HepG2 (cell line): Measurements from ENCODE around the gene MTF1. TPM values are rescaled to one million over a fixed set of nuclear protein-coding genes. Genes with fewer than 3 reads are reported as not detected.
A peak's percentile ranks its signal among the peaks of the same experiment; 100 is the strongest.

Experiments used
- DMAP1 ChIP-seq: IDR thresholded peaks from 2 replicates; pipeline ENCODE4 v1.6.1; 2016
- GATA4 ChIP-seq: sonication (generic); IDR thresholded peaks from 2 replicates; pipeline ENCODE4 v1.6.1; 2016; ENCODE audit warnings: antibody characterized with exemption, low read depth, borderline replicate concordance
- KDM3A ChIP-seq: IDR thresholded peaks from 2 replicates; pipeline ENCODE4 v1.6.1; 2018; ENCODE audit warnings: low read depth, missing compliant biosample characterization
- KLF16 ChIP-seq, 2 experiments: sonication (generic) in 1 of 2; formaldehyde crosslinking in 1 of 2; IDR thresholded peaks; 2 replicates each; pipeline versions ENCODE4 v1.6.1 to v1.8.0; 2016 to 2023; ENCODE audit warnings: missing genetic modification reagents in 2 of 2, missing compliant biosample characterization in 1 of 2
- KMT2B ChIP-seq: IDR thresholded peaks from 2 replicates; pipeline ENCODE4 v1.6.1; 2016; ENCODE audit warnings: missing genetic modification reagents, missing compliant biosample characterization
- MTA3 ChIP-seq: sonication (generic); formaldehyde crosslinking; IDR thresholded peaks from 2 replicates; pipeline ENCODE4 v1.4.0; 2020; ENCODE audit warnings: missing genetic modification reagents
- POGZ ChIP-seq: sonication (generic); formaldehyde crosslinking; IDR thresholded peaks from 2 replicates; pipeline ENCODE4 v1.4.0; 2020; ENCODE audit warnings: mild to moderate bottlenecking, missing genetic modification reagents
- RBAK ChIP-seq: sonication (generic); formaldehyde crosslinking; IDR thresholded peaks from 2 replicates; pipeline ENCODE4 v1.5.1; 2020; ENCODE audit warnings: mild to moderate bottlenecking, missing genetic modification reagents
- RCOR2 ChIP-seq: IDR thresholded peaks from 2 replicates; pipeline ENCODE4 v1.6.1; 2016; ENCODE audit warnings: missing biosample characterization, missing genetic modification reagents
- SOX6 ChIP-seq, 2 experiments: fragments of 450-650 bp in 1 of 2; sonication (generic) in 1 of 2; formaldehyde crosslinking in 1 of 2; IDR thresholded peaks; 2 replicates each; pipeline versions ENCODE4 v1.4.0 to v1.6.1; 2017 to 2020; ENCODE audit warnings: antibody characterized with exemption in 1 of 2, mild to moderate bottlenecking in 1 of 2, missing genetic modification reagents in 1 of 2
- TGIF2 ChIP-seq: IDR thresholded peaks from 2 replicates; pipeline ENCODE4 v1.6.1; 2016; ENCODE audit warnings: control low read depth, missing compliant biosample characterization
- ZBTB43 ChIP-seq: sonication (generic); formaldehyde crosslinking; conservative IDR thresholded peaks from 2 replicates; pipeline ENCODE4 v1.4.0; 2020; ENCODE audit warnings: missing genetic modification reagents
- ZNF224 ChIP-seq: sonication (generic); formaldehyde crosslinking; IDR thresholded peaks from 2 replicates; pipeline ENCODE4 v1.5.0; 2020; ENCODE audit warnings: mild to moderate bottlenecking, missing genetic modification reagents
- ZNF296 ChIP-seq: sonication (generic); formaldehyde crosslinking; conservative IDR thresholded peaks from 2 replicates; pipeline ENCODE4 v1.5.0; 2020; ENCODE audit warnings: mild to moderate bottlenecking, missing genetic modification reagents
- ZNF430 ChIP-seq: sonication (generic); formaldehyde crosslinking; IDR thresholded peaks from 2 replicates; pipeline ENCODE4 v1.9.0; 2021; ENCODE audit warnings: mild to moderate bottlenecking, missing genetic modification reagents
- ZNF431 ChIP-seq: sonication (generic); formaldehyde crosslinking; IDR thresholded peaks from 2 replicates; pipeline ENCODE4 v1.9.0; 2022; ENCODE audit warnings: missing genetic modification reagents, low read depth, mild to moderate bottlenecking, borderline replicate concordance
- ZNF446 ChIP-seq: sonication (generic); formaldehyde crosslinking; IDR thresholded peaks from 2 replicates; pipeline ENCODE4 v1.5.0; 2020; ENCODE audit warnings: mild to moderate bottlenecking, missing genetic modification reagents
- ZNF639 ChIP-seq: conservative IDR thresholded peaks from 2 replicates; pipeline ENCODE4 v1.6.1; 2018; ENCODE audit warnings: missing genetic modification reagents
- ZNF710 ChIP-seq: sonication (generic); formaldehyde crosslinking; IDR thresholded peaks from 2 replicates; pipeline ENCODE4 v1.5.0; 2020; ENCODE audit warnings: mild to moderate bottlenecking, missing genetic modification reagents, borderline replicate concordance
- ZNF773 ChIP-seq: sonication (generic); formaldehyde crosslinking; IDR thresholded peaks from 2 replicates; pipeline ENCODE4 v1.4.0; 2020; ENCODE audit warnings: missing genetic modification reagents, borderline replicate concordance
- polyA plus RNA-seq, 8 experiments: library from polyadenylated mRNA; depleted of rRNA in 3 of 8; stranded (reverse) in 7 of 8; unstranded in 1 of 8; fragments of >200 nt; fragmentation: Illumina TruSeq in 4 of 8; extraction: Trizol in 4 of 8; gene quantifications; 2 replicates each; pipeline versions ENCODE4 v1.2.1 to v1.2.3, GENCODE V29; 2011 to 2016; ENCODE audit warnings: low read depth in 4 of 8, missing spikeins in 1 of 8, mixed read lengths in 1 of 8; ENCODE audit not compliant: insufficient read depth in 1 of 8
- total RNA-seq, 5 experiments: library from RNA; depleted of rRNA; stranded (reverse); fragments of >200 nt; fragmentation: Illumina TruSeq; extraction: Trizol; gene quantifications; 2 replicates each; pipeline ENCODE4 v1.2.3, GENCODE V29; 2016; ENCODE audit warnings: low read depth in 1 of 5
- TF ChIP-seq, protein P1 (sequence below): sonication (generic); formaldehyde crosslinking; IDR thresholded peaks from 2 replicates; pipeline ENCODE4 v1.4.0; 2020; ENCODE audit warnings: missing genetic modification reagents

Gene MTF1
- total and polyA plus RNA-seq, 2 of the 13 experiments (the other 11 are each of a cell fraction or from before 2014, with no cell fraction given): 2.4 to 3.3 TPM

DNA sequence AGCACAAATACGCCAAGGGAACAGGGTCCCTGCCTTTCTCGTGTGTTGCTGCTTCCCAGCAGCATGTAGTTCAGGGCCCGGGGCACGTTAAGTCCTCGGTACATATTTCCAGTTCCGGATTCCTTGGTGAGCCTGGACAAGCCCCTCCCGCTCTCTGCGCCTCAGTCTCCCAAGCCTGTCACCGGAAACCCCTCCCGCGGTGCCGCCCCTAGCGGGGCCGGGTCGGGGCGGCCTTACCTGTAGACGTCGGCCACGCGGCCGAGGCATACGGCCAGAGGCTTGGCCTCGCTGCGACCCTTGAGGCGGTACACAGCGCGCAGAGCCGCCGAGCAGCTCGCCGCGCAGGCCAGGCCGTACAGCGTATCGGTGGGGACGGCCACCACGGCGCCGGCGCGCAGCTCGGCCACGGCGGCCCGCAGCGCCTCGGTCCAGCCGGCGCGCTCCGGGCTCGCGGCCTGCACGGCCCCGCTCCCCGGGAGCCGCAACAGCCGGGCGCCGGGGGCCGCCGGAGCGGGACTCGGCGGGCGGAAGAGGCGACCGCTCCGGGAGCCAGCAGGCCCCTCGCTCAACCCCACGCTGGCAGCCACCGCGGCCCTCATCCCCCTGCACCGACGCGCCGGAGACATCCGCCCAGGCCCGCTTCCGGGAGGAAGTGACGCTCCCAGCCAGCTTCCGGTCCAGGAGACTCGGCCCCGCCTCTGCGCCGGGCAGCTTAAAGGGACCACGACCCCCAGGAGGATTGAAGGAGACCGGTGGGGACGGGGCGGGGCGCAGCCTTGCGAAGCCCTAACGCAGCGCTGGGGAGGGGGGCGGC, 51.6 kb downstream of the MTF1 start, which contains the start of the genes C1orf122 and YRDC (continued):
- TF ChIP-seq, protein P1, sequence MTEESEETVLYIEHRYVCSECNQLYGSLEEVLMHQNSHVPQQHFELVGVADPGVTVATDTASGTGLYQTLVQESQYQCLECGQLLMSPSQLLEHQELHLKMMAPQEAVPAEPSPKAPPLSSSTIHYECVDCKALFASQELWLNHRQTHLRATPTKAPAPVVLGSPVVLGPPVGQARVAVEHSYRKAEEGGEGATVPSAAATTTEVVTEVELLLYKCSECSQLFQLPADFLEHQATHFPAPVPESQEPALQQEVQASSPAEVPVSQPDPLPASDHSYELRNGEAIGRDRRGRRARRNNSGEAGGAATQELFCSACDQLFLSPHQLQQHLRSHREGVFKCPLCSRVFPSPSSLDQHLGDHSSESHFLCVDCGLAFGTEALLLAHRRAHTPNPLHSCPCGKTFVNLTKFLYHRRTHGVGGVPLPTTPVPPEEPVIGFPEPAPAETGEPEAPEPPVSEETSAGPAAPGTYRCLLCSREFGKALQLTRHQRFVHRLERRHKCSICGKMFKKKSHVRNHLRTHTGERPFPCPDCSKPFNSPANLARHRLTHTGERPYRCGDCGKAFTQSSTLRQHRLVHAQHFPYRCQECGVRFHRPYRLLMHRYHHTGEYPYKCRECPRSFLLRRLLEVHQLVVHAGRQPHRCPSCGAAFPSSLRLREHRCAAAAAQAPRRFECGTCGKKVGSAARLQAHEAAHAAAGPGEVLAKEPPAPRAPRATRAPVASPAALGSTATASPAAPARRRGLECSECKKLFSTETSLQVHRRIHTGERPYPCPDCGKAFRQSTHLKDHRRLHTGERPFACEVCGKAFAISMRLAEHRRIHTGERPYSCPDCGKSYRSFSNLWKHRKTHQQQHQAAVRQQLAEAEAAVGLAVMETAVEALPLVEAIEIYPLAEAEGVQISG: peak; percentile 88
- TF ChIP-seq ZBTB43 (CRISPR knock-in tag) (no peak), RCOR2 (no peak), ZNF224 (CRISPR knock-in tag) (0 out of 2 replicates have a peak, but pooled peaks have one; percentile 29), DMAP1 (CRISPR knock-in tag) (peak; percentile 75; the same call in 1 of the 2 replicates), ZNF296 (CRISPR knock-in tag) (no peak), KDM3A (0 out of 2 replicates have a peak, but pooled peaks have one; percentile 10), KLF16 (CRISPR knock-in tag; IDR thresholded peaks at IDR 0.05) (no peak), ZNF446 (CRISPR knock-in tag) (no peak), SOX6 (IDR thresholded peaks at IDR 0.05) (no peak), SOX6 (CRISPR knock-in tag; IDR thresholded peaks at IDR 0.05) (peak; percentile 16; the same call in 1 of the 2 replicates), ZNF710 (CRISPR knock-in tag) (no peak), TGIF2 (0 out of 2 replicates have a peak, but pooled peaks have one; percentile 2), ZNF431 (CRISPR knock-in tag) (no peak), KMT2B (CRISPR knock-in tag) (peak; percentile 38; the same call in 1 of the 2 replicates), ZNF773 (CRISPR knock-in tag) (peak; percentile 65; the same call in 1 of the 2 replicates), POGZ (peak; percentile 23; the same call in 1 of the 2 replicates), MTA3 (CRISPR knock-in tag) (no peak), RBAK (no peak), GATA4 (0 out of 2 replicates have a peak, but pooled peaks have one; percentile 21), ZNF430 (CRISPR knock-in tag) (no peak), ZNF639 (CRISPR knock-in tag) (peak; percentile 67; the same call in 1 of the 2 replicates)
